PC-3 (cell line): ENCODE data around the gene MAP2. TPM values are rescaled to one million over a fixed set of nuclear protein-coding genes. Genes with fewer than 3 reads are reported as not detected.
A peak's percentile ranks its signal among the peaks of the same experiment; 100 is the strongest.

Experiments used
- ATAC-seq: fragments of 200-7000 bp; cut with Tn5 transposase; 2 replicates; pipeline ENCODE4 v1.9.1; 2020; ENCODE audit warnings: mild to moderate bottlenecking, moderate library complexity
- BruUV-seq: library from RNA; stranded (reverse); fragments of 400-500 nt; replicated peaks from 2 replicates; lab custom pipeline; 2021; lab: Mats Ljungman, UMichigan
- CTCF ChIA-PET: fragments of 300-600 bp; sonication (Branson Sonifier 250); formaldehyde crosslinking; loops from one replicate; lab custom pipeline; 2022; ENCODE audit warnings: antibody characterized with exemption; lab: Charles Lee
- POLR2A ChIA-PET: fragments of 300-600 bp; sonication (Branson Sonifier 250); formaldehyde crosslinking; loops from one replicate; lab custom pipeline; 2022; ENCODE audit warnings: antibody characterized with exemption; ENCODE audit not compliant: unreplicated experiment; lab: Charles Lee
- DNase-seq: peaks from one replicate; pipeline ENCODE4 v3.0.0-alpha.2; 2015
- H2AFZ ChIP-seq: fragments of 300-600 bp; sonication (generic); 2 replicates; pipeline ENCODE4 v1.6.0; 2016; ENCODE audit warnings: antibody characterized with exemption, low read length
- H3F3A ChIP-seq: fragments of 300-600 bp; sonication (generic); one replicate; pipeline ENCODE4 v1.6.0; 2017; ENCODE audit warnings: antibody characterized with exemption, low read length, control low read depth, mild to moderate bottlenecking; ENCODE audit not compliant: unreplicated experiment
- H3K27ac ChIP-seq: fragments of 300-600 bp; sonication (generic); 2 replicates; pipeline ENCODE4 v1.5.1; 2016; ENCODE audit warnings: mild to moderate bottlenecking, low read length
- H3K27me3 ChIP-seq: fragments of 300-600 bp; sonication (generic); 2 replicates; pipeline ENCODE4 v1.6.1; 2016; ENCODE audit warnings: low read length, mixed read lengths
- H3K36me3 ChIP-seq: fragments of 300-600 bp; sonication (generic); 2 replicates; pipeline ENCODE4 v1.6.1; 2016; ENCODE audit warnings: low read depth, mixed run types, low read length, mixed read lengths
- H3K4me1 ChIP-seq: fragments of 300-600 bp; sonication (generic); 2 replicates; pipeline ENCODE4 v1.5.1; 2016; ENCODE audit warnings: low read length; ENCODE audit not compliant: insufficient read depth
- H3K4me2 ChIP-seq: fragments of 300-600 bp; sonication (generic); 2 replicates; pipeline ENCODE4 v1.6.0; 2016; ENCODE audit warnings: low read length
- H3K4me3 ChIP-seq: fragments of 300-600 bp; sonication (generic); 2 replicates; pipeline ENCODE4 v1.5.1; 2016; ENCODE audit warnings: mild to moderate bottlenecking, low read length, mixed read lengths
- H3K79me2 ChIP-seq: fragments of 300-600 bp; sonication (generic); 2 replicates; pipeline ENCODE4 v1.6.1; 2017; ENCODE audit warnings: low read length, mixed read lengths
- H3K9ac ChIP-seq: fragments of 300-600 bp; sonication (generic); 2 replicates; pipeline ENCODE4 v1.6.0; 2016; ENCODE audit warnings: mild to moderate bottlenecking, low read length
- H3K9me2 ChIP-seq: fragments of 300-600 bp; sonication (generic); replicated peaks from 2 replicates; pipeline ENCODE4 v1.6.1; 2016; ENCODE audit warnings: mixed run types, low read length, mixed read lengths
- H3K9me3 ChIP-seq: fragments of 300-600 bp; sonication (generic); 2 replicates; pipeline ENCODE4 v1.6.1; 2016; ENCODE audit warnings: low read length, mixed read lengths
- H4K20me1 ChIP-seq: fragments of 300-600 bp; sonication (generic); 2 replicates; pipeline ENCODE4 v1.6.1; 2016; ENCODE audit warnings: low read length, mixed read lengths
- EZH2 ChIP-seq: fragments of 300-600 bp; sonication (generic); IDR thresholded peaks from one replicate; pipeline ENCODE4 v1.6.1; 2017; ENCODE audit warnings: antibody characterized with exemption, mild to moderate bottlenecking, low read length; ENCODE audit not compliant: unreplicated experiment
- EZH2phosphoT487 ChIP-seq: fragments of 300-600 bp; sonication (generic); IDR thresholded peaks from 2 replicates; pipeline ENCODE4 v1.6.1; 2018; ENCODE audit warnings: mild to moderate bottlenecking, antibody characterized with exemption, low read length, borderline replicate concordance
- intact Hi-C: fragments of 100-400 bp; cut with micrococcal nuclease; formaldehyde crosslinking; loops from 2 replicates; pipeline ENCODE4 v1.9.0; 2023
- total RNA-seq: library from RNA; depleted of rRNA; stranded (reverse); fragments of >200 nt; gene quantifications from 2 replicates; pipeline ENCODE4 v1.2.3, GENCODE V29; 2014
- TF ChIP-seq, protein P1 (sequence below): fragments of 300-600 bp; sonication (generic); conservative IDR thresholded peaks from 2 replicates; pipeline ENCODE4 v1.5.1; 2017; ENCODE audit warnings: antibody characterized with exemption, low read depth, mild to moderate bottlenecking, low read length

Gene MAP2
- total RNA-seq, 1 experiment from 2014 or later: 2.1 TPM

DNA sequence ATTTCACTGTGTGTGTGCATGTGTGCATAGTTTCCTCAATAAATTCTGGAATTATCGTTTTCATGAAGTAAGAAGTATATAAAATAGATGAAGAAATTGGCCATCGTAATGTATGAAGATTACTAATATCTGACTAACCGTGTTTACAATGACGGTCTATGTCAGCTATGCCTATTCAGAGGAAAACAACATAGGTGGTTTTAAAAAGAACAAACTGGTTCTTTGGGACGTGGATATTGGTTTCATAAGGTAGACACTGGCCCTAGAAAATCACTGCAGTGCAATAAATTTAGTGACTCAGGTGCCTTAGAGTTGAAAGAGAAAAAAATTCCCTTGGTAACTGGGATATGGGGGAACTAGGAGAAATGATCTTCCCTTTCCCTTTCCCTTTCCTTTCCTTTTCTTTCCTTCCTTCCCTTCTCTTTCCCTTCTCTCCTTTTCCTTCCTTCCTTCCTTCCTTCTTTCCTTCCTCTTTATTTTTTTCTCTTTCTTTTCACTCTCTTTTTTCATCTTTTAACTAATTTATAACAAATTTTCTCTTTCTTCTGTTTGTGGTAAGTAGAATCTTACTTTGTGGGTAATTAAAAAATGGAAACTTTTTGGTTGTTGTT is 36.4 kb downstream of the MAP2 start:
- intact Hi-C loops: loop anchor here (1.0 to 2.0 kb wide), 2 partner anchors 35 to 36 kb away; partner anchors contain the start of gene MAP2
- Histone ChIP-seq H3K9me3 (no peaks in the 10 kb centered on the region), H3K79me2 (no peaks in the 10 kb centered on the region), H3K36me3 (no peaks in the 10 kb centered on the region), H3K4me2 (peak overlapping the region; percentile 82), H4K20me1 (no peaks in the 10 kb centered on the region), H3K4me1 (peaks cover 39% of the 10 kb centered on the region), H3K27ac (peak overlapping the region; percentile 93), H3K9ac (peak overlapping the region; percentile 45), H2AFZ (peak overlapping the region; percentile 54; the same call in 1 of the 2 replicates), H3K4me3 (peak overlapping the region; percentile 28; the same call in 1 of the 2 replicates), H3F3A (peaks cover 8% of the 10 kb centered on the region), H3K27me3 (no peaks in the 10 kb centered on the region), H3K9me2 (no peaks in the 10 kb centered on the region)
- ATAC-seq (peak; percentile 94), DNase-seq (peak; percentile 92)
- TF ChIP-seq, protein P1, sequence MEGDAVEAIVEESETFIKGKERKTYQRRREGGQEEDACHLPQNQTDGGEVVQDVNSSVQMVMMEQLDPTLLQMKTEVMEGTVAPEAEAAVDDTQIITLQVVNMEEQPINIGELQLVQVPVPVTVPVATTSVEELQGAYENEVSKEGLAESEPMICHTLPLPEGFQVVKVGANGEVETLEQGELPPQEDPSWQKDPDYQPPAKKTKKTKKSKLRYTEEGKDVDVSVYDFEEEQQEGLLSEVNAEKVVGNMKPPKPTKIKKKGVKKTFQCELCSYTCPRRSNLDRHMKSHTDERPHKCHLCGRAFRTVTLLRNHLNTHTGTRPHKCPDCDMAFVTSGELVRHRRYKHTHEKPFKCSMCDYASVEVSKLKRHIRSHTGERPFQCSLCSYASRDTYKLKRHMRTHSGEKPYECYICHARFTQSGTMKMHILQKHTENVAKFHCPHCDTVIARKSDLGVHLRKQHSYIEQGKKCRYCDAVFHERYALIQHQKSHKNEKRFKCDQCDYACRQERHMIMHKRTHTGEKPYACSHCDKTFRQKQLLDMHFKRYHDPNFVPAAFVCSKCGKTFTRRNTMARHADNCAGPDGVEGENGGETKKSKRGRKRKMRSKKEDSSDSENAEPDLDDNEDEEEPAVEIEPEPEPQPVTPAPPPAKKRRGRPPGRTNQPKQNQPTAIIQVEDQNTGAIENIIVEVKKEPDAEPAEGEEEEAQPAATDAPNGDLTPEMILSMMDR: no peak
- no peak for TF ChIP-seq EZH2phosphoT487
- TF ChIP-seq EZH2: no peak
- BruUV-seq: no TSS peak
- CTCF ChIA-PET: no interaction called here
- POLR2A ChIA-PET: no interaction called here

DNA sequence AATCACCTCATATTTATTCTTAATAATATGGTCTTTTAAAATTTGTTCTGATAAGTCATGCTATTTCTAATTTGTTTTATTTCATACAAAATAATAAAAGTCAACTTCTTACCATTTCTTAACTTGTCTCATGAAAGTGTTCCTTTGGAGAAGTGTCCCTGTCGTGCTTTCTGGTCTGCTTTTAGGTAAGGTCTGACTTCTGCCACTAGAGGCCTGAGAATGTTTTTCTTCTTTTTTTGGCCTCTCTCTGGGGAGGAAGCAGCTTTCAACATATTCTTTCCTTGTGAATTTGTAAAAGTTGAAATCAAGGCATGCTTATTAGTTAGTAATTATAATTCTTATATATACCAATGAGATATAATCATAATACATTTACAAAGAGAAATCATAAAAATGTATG is 39.4 kb downstream of the MAP2 start:
- TF ChIP-seq EZH2 (no peak), EZH2phosphoT487 (no peak)
- TF ChIP-seq, protein P1: peak; percentile 41
- no TSS peak for BruUV-seq
- H3K9me2 ChIP-seq: no peaks in the 10 kb centered on the region
- peaks cover 8% of the 10 kb centered on the region for H3F3A ChIP-seq
- DNase-seq (peak; percentile 16), ATAC-seq (no peak)
- peaks cover 39% of the 10 kb centered on the region for H3K4me1 ChIP-seq
- no peaks in the 10 kb centered on the region for H4K20me1 ChIP-seq
- H3K36me3 ChIP-seq: no peaks in the 10 kb centered on the region
- H3K4me2 ChIP-seq: no peak overlapping the region
- H3K27me3 ChIP-seq: no peaks in the 10 kb centered on the region
- H3K79me2 ChIP-seq: no peaks in the 10 kb centered on the region
- no peaks in the 10 kb centered on the region for H3K9me3 ChIP-seq
- no peak overlapping the region for H2AFZ ChIP-seq
- H3K9ac ChIP-seq: no peak overlapping the region
- intact Hi-C loops: no loop called here
- H3K27ac ChIP-seq: no peak overlapping the region
- ChIA-PET POLR2A (interaction anchor here (0.5 kb wide), 1 partner anchor 10 kb away, joined by 3 read pairs; no protein-coding TSS in a partner anchor), CTCF (interaction anchor here (0.7 kb wide), 1 partner anchor 38 kb away, joined by 4 read pairs; no protein-coding TSS in a partner anchor)
- H3K4me3 ChIP-seq: no peak overlapping the region

DNA sequence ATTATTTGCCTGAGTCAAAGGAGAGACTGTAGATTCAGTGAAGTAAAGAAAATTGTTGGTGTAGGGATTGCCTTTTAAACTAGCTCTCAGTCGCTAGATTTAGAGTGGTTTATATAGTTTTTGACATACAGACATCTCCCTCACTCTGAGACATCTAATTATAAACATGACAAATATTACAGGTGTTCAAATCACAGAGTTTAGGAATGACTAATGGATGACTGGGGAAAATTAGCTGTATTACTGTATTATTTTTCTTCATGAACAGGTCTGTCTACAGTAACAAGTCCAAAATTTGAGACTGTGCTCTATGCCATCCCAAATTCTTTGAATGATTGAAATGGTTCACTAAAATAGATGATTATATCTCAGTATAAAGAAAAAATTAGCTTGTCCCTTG is 40.0 kb downstream of the MAP2 start:
- H4K20me1 ChIP-seq: no peaks in the 10 kb centered on the region
- H3K9ac ChIP-seq: no peak overlapping the region
- no peaks in the 10 kb centered on the region for H3K79me2 ChIP-seq
- H3K4me2 ChIP-seq: no peak overlapping the region
- no peak for TF ChIP-seq EZH2phosphoT487
- TF ChIP-seq, protein P1: no peak
- ATAC-seq (no peak), DNase-seq (peak; percentile 6)
- intact Hi-C loops: no loop called here
- no peak overlapping the region for H3K27ac ChIP-seq
- H3K4me1 ChIP-seq: peaks cover 39% of the 10 kb centered on the region
- H3K36me3 ChIP-seq: no peaks in the 10 kb centered on the region
- no peak overlapping the region for H2AFZ ChIP-seq
- no peak overlapping the region for H3K4me3 ChIP-seq
- POLR2A ChIA-PET: interaction anchor here (0.5 kb wide), 1 partner anchor 10 kb away, joined by 3 read pairs; no protein-coding TSS in a partner anchor
- H3K9me3 ChIP-seq: no peaks in the 10 kb centered on the region
- H3K9me2 ChIP-seq: no peaks in the 10 kb centered on the region
- CTCF ChIA-PET: interaction anchor here (0.6 kb wide), 1 partner anchor 17 kb away, joined by 4 read pairs; no protein-coding TSS in a partner anchor
- no TSS peak for BruUV-seq
- peaks cover 8% of the 10 kb centered on the region for H3F3A ChIP-seq
- H3K27me3 ChIP-seq: no peaks in the 10 kb centered on the region
